Osteocyte (in vitro differentiated cells): Measurements from ENCODE around the gene PKDREJ. TPM values are rescaled to one million over a fixed set of nuclear protein-coding genes. Genes with fewer than 3 reads are reported as not detected.
"Not testable (repeated sequence)": the region's sequence is repeated elsewhere in the genome, so short reads cannot be mapped to it uniquely, and the experiment has no call there.

Experiments used
- DNase-seq: peaks from one replicate; pipeline ENCODE4 v3.0.0; 2021; ENCODE audit warnings: mixed read lengths; ENCODE audit not compliant: unreplicated experiment; ENCODE audit errors: extremely low spot score
- H3K27ac Mint-ChIP-seq: one replicate; pipeline ENCODE4 v1.8.0; 2021; ENCODE audit warnings: mild to moderate bottlenecking, mixed read lengths; ENCODE audit not compliant: unreplicated experiment
- H3K27me3 Mint-ChIP-seq: one replicate; pipeline ENCODE4 v1.8.0; 2021; ENCODE audit warnings: mixed read lengths; ENCODE audit not compliant: unreplicated experiment
- H3K36me3 Mint-ChIP-seq: one replicate; pipeline ENCODE4 v1.8.0; 2021; ENCODE audit warnings: mixed read lengths; ENCODE audit not compliant: unreplicated experiment
- H3K4me1 Mint-ChIP-seq: one replicate; pipeline ENCODE4 v1.8.0; 2021; ENCODE audit warnings: mixed read lengths; ENCODE audit not compliant: unreplicated experiment
- H3K4me3 Mint-ChIP-seq: one replicate; pipeline ENCODE4 v1.8.0; 2021; ENCODE audit warnings: mild to moderate bottlenecking, moderate library complexity, mixed read lengths; ENCODE audit not compliant: unreplicated experiment
- H3K9me3 Mint-ChIP-seq: one replicate; pipeline ENCODE4 v1.8.0; 2021; ENCODE audit warnings: mixed read lengths; ENCODE audit not compliant: unreplicated experiment
- CTCF ChIP-seq: fragments of 200-600 bp; sonication (generic); IDR thresholded peaks from 2 replicates; pipeline ENCODE4 v1.5.0; 2021; ENCODE audit warnings: antibody characterized with exemption, mild to moderate bottlenecking, moderate library complexity
- total RNA-seq: library from RNA; stranded (reverse); gene quantifications from 2 replicates; pipeline ENCODE4 v1.2.1, GENCODE V29; 2021

PKDREJ gene
- total RNA-seq, 1 donor from 2014 or later: not detected

- no peak for TF ChIP-seq CTCF
- H3K9me3 Mint-ChIP-seq: no peaks in the 10 kb centered on the region
Measured at GRCh38 chr22:46269564-46269963, 6.4 kb upstream of the PKDREJ start.

GRCh38 chr22:46267431-46268279 lies 4.5 kb upstream of the PKDREJ start, which contains the start of gene TTC38:
TSS of gene TTC38 (plus strand) at chr22:46268008. CDS start at chr22:46268040, 32 bp downstream.
- H3K36me3 Mint-ChIP-seq: peaks cover 3% of the 10 kb centered on the region
- H3K9me3 Mint-ChIP-seq: no peaks in the 10 kb centered on the region
- peak within 1 kb of the TSS; percentile 91 for H3K4me3 Mint-ChIP-seq
- H3K27ac Mint-ChIP-seq: peak within 1 kb of the TSS; percentile 82
- no peak for TF ChIP-seq CTCF
- H3K4me1 Mint-ChIP-seq: peaks cover 26% of the 10 kb centered on the region
- no peaks in the 10 kb centered on the region for H3K27me3 Mint-ChIP-seq
- peak; percentile 92 for DNase-seq

More at GRCh38 chr22:46269564-46269963, 6.4 kb upstream of the PKDREJ start:
- H3K4me3 Mint-ChIP-seq: peak overlapping the region; percentile 91
- peaks cover 26% of the 10 kb centered on the region for H3K4me1 Mint-ChIP-seq
- DNase-seq: no peak
- no peak overlapping the region for H3K27ac Mint-ChIP-seq
- H3K27me3 Mint-ChIP-seq: no peaks in the 10 kb centered on the region
- H3K36me3 Mint-ChIP-seq: peaks cover 7% of the 10 kb centered on the region

- H3K36me3 Mint-ChIP-seq, H3K4me3 Mint-ChIP-seq, H3K27ac Mint-ChIP-seq, DNase-seq, H3K9me3 Mint-ChIP-seq: not testable (repeated sequence)
- Mint-ChIP-seq H3K27me3 (peaks cover 18% of the 10 kb centered on the region), H3K4me1 (peaks cover 26% of the 10 kb centered on the region)
Measured at GRCh38 chr22:46265627-46266026, 2.5 kb upstream of the PKDREJ start.

GRCh38 chr22:46264520-46264919 lies 1.4 kb upstream of the PKDREJ start:
- not testable (repeated sequence) for DNase-seq, H3K9me3 Mint-ChIP-seq, H3K4me3 Mint-ChIP-seq, H3K36me3 Mint-ChIP-seq, H3K27ac Mint-ChIP-seq
- Mint-ChIP-seq H3K27me3 (peaks cover 27% of the 10 kb centered on the region), H3K4me1 (peaks cover 21% of the 10 kb centered on the region)

GRCh38 chr22:46262449-46263215 lies 511 bp downstream of the PKDREJ start:
- Mint-ChIP-seq H3K27me3 (peaks cover 35% of the 10 kb centered on the region), H3K27ac (no peak overlapping the region), H3K4me3 (peak overlapping the region; percentile 44), H3K4me1 (peaks cover 7% of the 10 kb centered on the region), H3K9me3 (peaks cover 8% of the 10 kb centered on the region), H3K36me3 (no peaks in the 10 kb centered on the region)
- TF ChIP-seq CTCF: peak; percentile 36
- DNase-seq: no peak

GRCh38 chr22:46260038-46260437 lies 3.1 kb downstream of the PKDREJ start:
- Mint-ChIP-seq H3K4me1 (no peaks in the 10 kb centered on the region), H3K36me3 (no peaks in the 10 kb centered on the region), H3K9me3 (peaks cover 13% of the 10 kb centered on the region), H3K4me3 (no peak overlapping the region), H3K27ac (no peak overlapping the region), H3K27me3 (peaks cover 35% of the 10 kb centered on the region)
- no peak for DNase-seq
- no peak for TF ChIP-seq CTCF
